GM18526 (cell line): ENCODE measurements around the gene ARHGEF37.

Experiments used
- POLR2A ChIP-seq: IDR thresholded peaks from 3 replicates; pipeline ENCODE4 v1.6.1; 2011; ENCODE audit not compliant: insufficient read length; ENCODE audit errors: extremely low read depth

Gene ARHGEF37

DNA sequence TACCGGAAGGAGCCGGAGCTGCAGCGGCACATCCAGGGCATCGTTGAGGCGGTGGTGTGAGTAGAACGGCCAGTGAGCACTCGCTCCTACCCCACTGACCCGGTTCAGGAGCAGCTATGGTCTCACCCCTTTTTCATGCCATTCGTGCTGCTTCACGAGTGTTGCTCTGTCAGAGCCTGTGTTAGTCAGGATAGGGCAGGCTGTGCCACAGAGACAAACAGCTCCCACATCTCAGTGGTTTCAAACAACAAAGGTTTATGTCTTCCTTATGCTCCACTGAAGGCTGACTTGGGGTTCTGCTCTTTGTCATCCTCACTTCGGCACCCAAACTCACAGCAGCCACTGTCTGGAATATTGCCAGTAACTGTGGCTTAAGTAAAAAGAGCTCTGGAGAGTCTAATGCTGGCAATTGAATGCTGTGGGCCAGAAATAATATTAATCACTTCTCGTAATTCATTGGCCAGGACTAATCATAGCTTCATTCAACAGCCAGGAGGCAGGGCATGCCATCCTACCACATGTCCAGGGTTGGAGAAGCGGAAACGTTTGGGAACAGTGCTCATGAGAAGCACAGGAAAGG, 28.4 kb downstream of the ARHGEF37 start:
- no peak for TF ChIP-seq POLR2A

DNA sequence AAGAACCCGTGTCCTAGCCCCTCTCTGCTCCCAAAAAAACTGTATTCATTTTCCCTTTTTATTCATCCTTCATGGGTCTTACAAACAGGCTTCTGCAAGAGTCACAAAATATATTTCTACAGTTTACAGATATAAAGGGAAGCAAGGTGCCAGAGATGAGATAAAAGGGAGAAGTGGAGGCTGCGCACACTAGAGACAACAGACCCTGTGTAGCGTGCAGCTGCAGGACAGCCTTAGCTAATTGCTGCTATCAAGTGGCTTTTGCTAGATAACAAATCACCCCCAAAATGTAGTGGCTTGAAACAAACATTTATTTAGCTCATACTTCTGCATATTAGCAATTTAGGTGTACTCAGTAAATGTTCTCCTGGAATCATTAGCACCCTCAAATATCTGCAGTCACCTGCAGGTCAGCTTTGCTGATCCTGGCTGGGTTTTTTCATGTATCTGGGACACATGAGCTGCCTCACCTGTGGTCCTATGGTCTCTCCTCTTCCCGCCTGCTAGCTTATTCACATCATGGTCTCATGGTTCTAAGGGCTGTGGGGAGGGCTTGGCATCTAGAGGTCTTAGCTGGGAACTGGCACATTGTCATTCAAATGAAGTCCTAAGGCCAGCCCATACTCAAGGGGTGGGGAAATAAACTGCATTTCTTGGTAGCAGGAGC, 29.4 kb downstream of the ARHGEF37 start:
- TF ChIP-seq POLR2A = no peak

DNA sequence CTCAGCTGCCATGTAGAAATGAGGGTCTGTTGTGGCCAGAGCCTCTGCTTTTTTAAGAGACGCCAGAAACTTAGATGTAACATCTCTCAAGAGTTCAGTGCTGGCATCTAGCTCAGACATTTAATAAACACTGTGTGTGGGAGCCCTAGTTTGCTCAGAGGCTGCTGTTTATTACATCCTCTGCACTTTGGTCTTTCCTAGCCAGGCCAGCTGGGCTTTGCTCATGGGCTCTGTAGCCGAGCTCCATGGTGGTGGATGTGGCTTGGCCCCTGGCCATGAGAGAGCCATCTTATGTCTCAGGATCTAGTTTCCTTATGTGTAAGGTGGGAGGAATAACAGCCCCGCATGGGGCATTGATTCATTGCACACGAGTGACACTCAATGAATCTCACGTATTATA, 30.0 kb downstream of the ARHGEF37 start:
- TF ChIP-seq POLR2A = no peak

DNA sequence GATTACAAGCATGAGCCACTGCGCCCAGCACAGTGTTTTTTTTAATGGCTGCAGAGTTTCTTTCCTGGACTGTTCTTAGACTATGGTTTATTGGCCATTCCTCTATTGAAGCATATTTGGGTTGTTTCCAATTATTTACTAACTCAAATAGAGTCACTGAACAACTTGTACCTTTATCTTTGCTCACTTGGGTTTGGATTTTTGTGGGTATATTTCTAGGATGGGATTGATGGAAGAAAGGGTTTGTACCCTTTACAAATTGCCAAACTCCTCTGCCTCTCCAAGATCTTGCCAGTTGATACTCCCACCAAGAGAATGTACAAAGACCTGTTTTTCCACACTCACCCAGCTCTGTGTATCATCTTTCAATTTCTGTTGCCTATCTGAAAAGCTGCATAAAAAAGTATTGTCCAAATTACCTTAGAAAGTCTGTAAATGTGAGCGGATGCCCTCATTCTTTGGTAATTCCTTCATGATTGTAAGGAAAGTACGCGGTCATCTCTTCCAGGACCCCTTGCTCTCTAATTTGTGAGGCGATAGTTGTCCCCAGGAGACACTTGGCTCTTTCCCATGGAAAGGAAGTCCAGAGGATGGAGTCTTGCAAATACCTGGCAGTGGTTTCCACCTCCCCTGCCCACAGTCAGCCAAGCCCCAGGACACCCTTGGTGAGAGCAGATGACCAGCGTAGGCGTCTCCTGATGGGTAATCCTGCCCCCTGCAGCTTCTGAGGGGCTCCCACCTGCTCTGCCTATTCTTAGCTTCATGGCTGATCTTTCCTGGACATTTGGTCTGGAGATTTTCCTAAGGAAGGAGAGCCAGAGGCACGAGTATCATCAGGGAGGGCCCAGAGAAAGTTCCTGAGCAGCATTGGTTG, 33.0 kb downstream of the ARHGEF37 start:
- no peak for TF ChIP-seq POLR2A

DNA sequence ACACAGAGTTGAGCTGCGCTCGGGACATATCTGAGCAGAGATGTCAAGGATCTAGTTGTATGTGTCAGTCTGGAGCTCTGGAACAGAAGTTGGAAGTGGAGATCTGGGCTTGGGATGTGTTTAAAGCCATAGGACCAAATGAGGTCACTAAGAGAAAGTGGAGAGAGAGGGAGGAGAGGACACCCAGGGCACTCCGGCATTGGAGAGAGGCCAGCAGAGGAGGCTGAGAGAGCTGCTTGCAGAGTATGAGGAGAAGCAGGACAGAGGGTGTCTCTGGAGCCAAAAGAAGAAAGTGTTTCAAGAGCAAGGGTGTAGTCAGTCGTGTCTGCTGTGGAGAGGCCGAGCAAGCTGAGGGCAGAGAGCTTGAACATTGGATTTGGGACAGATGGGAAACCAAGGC, 34.7 kb downstream of the ARHGEF37 start:
- no peak for TF ChIP-seq POLR2A

DNA sequence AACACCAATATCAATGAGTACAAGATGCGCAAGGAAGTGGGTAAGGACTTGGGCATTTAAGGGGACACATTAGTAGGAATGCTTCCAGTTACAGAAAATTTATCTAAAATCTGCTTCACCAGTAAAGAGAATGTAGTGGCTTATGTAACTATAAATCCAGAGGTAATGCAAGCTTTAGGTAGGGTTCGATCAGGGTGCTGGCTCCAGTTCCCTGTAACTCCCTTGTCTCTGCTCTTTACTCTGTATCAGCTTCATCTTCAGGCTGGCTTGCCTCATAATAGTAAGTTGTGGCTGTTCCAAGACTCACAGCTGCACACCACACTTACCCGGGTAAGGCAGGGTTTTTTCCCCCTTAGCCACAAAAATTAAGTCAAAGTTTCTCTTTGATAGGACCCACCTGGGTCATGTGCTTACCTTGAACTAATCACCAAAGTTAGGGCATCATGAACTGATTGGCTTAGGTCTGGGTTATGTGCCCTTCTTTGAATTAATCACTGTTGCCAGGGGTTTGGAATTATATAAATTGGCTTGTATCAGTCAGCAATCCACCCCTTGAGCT, 35.5 kb downstream of the ARHGEF37 start:
- TF ChIP-seq POLR2A = no peak

DNA sequence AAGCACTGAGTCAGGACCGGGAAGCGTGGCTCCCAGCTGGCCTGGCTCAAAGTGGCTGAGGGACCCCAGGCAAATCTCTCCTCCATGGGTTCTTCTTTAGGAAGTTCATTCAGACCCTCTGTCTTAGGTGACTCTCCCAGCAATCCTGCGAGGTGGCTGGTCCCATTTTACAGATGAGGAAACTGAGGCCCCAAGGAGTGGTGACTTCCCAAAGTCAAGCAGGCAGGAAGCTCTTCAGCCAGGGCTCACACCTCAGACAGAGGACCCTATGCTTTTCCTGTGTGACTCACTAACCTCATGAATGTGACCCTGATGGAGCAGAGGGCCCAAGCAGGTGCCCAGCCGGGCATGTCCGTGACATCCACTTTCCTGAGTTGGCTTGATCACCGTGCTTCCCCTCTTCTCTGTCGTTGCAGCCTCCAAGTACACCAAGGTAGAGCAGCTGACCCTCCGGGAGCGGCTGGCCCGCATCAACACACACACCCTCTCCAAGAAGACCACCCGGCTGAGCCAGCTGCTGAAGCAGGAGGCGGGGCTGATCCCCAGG, 36.5 kb downstream of the ARHGEF37 start:
- TF ChIP-seq POLR2A = no peak

DNA sequence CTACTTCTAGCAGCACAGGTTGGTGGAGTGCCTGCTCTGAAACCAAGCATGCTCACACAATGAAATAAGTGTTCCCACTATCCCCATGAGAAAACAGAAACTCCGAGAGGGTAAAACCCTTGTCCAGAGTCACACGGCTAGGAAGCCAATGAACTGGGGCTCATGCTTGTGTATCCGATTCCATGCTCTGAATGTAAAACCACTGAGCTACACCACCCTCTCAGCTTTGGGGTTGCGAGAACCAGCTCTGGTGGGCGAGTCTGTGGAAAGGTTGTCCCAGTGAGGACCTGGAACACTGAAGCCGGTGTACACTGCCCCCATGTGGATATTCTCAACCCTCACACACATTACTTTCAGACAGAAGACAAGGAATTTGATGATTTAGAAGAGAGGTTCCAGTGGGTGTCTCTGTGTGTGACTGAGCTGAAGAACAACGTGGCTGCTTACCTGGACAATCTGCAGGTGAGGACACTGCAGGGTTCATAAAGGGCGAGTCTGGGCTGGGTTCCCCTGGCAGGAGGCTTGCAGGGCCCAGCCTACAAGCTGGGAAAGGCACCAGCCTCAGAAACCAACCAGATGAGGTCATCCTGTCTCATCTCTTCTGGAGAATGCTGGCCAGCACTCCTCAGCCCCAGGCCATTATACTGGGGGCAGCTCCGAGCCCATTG, 37.4 kb downstream of the ARHGEF37 start:
- no peak for TF ChIP-seq POLR2A

DNA sequence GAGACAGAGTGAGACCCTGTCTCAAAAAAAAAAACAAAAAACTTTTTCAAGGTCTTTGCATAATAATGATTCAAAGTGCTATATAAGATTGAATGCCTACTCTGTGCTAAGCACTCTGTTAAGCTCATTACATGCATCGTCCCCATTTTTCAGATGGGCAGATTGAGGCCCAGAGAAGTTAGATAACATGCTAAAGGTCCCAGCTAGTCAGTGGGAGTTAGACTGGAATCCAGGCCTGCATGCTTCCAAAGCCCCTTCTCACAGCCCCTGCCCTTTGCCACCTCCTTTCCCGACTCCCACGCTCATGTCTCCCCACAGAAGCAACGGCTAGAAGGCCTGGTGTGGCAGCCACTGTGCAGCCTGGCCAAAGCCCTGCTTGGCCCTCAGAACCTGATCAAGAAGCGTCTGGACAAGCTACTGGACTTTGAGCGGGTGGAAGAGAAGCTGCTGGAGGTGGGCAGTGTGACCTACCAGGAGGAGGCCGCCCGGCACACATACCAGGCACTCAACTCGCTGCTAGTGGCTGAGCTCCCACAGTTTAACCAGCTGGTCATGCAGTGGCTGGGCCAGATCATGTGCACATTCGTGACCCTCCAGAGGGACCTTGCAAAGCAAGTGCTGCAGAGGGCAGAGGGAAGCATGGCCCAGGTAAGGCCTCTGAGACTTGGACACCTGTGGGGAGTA, 40.3 kb downstream of the ARHGEF37 start:
- TF ChIP-seq POLR2A = no peak

DNA sequence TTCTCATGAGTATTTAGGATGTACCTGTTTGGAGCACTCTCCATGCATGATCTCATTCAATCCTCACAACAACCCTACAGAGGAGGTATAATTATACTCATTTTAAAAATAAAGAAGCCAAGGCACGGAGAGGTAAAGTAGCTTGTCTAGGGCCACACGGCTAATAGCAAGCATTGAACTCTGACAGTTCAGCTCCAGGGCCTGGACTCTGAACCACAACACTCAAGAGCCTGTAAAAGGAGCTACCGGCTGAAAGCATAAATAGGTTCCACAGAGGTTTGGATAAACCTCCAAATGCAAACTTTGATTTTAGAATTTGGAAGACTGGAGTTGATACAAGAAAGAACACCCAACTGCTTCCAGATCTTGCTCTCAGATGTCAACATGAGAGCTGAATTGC, 41.2 kb downstream of the ARHGEF37 start:
- TF ChIP-seq POLR2A = no peak

DNA sequence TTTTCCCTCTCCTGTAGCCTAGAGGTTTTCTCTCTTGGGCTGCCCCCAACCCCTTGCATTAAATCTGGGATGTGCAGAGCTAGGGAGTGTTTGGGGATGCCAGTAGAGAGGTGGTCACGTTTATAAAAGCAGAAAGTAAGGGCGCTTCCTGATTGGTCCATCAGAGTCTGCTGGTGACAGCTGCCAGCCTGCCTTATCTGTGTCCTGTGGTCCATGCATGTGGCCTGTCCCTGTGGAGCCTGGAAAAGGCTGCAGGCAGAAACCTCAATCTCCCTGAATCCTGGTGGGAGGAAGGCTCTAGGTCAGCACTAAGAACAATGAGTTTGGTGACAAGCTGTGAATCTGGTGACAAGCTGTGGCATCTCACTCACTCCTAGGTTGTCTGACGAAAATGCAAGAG, 42.2 kb downstream of the ARHGEF37 start:
- no peak for TF ChIP-seq POLR2A

DNA sequence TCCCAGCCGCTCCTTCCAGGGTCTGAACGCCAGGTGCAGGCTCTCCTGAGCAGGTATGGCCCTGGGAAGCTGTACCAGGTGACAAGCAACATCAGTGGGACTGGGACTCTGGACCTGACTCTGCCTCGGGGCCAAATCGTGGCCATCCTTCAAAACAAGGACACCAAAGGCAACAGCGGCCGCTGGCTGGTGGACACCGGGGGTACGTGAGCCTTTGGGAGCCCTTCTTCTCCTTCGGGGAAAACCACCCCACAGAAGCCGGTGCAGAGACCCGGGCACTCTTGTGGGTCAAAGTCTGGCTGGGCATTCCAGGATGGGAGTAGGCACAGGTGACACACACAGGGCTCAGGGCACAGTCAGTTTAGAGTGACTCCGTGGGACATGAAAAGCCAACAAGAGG, 45.8 kb downstream of the ARHGEF37 start:
- no peak for TF ChIP-seq POLR2A

DNA sequence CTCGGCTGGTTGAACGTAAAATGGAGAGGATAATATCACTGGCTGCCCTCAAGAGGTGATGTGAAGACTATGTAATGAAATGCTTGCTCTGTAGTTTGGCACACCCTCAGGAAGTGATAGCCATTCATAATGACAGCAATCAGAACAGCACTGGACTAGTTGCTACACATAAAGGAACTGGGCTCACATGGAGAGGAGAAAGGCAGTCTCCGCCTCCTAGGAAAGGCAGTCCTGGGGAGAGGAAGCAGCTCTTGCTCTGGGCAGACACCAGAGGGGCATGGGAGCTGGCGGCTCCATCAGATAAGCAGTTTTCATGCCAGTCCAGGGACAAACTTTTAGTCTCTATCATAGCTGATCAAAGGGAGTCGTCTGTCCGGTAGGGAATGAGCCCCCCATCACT, 46.9 kb downstream of the ARHGEF37 start:
- TF ChIP-seq POLR2A = no peak

DNA sequence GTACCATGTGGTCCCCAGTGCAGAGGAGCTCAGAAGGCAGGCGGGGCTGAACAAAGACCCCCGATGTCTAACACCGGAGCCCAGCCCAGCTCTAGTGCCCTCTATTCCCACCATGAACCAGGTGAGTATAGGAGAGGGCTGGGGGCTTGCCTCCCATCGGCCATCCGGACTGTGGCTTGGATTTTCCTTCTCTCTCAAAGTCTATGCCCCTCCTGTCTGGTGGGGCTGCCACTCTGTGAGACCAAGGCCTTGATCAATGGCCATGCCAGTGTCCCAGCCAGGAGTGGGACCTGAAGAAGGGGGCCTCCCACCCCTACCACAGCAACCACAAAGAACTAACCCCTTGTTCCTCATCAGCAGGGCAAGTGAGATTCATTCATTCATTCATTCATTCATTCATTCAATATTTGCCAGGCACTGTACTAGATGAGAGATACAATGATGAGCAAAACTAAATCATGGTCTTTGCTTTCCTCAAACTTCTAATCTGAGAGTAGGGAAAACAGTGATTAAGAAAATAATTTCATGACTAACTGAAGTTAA, 47.6 kb downstream of the ARHGEF37 start:
- TF ChIP-seq POLR2A = no peak
